LNCAP (cell line): Measurements from ENCODE around the gene IZUMO4.

ENCODE experiments used
- CTCF ChIP-seq: fragments of 450-650 bp; IDR thresholded peaks from 2 replicates; pipeline ENCODE4 v1.5.1; 2017; ENCODE audit warnings: mild to moderate bottlenecking

Gene IZUMO4

DNA sequence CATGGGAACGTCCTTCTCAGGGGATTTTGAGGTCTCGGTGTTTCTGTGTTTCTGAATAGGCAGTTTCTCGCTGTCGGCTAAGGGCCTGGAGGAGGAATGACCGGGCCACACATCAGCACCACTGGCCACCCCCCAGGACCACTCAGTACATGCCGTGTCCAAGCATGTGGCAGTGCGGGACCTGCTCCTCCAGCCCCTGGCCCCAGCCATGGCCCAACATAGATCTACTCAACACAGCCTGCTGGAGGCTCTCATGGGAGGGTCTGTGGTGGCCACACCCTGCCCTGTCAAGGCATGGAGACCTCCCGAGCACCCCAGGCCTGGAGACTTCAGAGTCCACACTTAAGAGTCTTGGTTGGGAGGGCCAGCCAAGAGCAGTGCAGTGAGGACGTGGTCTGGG is 17.5 kb downstream of the IZUMO4 start:
- TF ChIP-seq CTCF, result no peak

- no peak for TF ChIP-seq CTCF
These were observed 18.1 kb downstream of the IZUMO4 start for GRCh38 chr19:2114821-2115220.

DNA sequence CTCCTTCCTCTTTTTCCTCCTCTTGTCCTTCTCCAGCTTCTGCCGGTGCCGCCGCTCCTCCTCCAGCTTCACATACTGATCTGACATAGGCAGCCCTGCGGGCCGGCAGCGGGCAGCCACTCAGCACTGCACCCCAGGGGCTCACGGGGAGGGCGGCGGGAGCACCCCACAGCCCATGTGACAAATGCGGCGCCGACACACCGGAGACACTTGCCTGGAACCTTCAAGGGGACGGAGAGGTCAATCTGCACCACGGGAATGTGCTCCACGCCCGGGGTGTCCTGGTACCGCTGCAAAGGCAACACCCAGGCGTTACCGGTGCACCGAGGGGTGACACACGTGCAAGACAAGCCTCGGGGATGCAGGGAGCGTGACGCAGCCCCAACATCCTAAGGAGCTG is 18.6 kb downstream of the IZUMO4 start:
- no peak for TF ChIP-seq CTCF

DNA sequence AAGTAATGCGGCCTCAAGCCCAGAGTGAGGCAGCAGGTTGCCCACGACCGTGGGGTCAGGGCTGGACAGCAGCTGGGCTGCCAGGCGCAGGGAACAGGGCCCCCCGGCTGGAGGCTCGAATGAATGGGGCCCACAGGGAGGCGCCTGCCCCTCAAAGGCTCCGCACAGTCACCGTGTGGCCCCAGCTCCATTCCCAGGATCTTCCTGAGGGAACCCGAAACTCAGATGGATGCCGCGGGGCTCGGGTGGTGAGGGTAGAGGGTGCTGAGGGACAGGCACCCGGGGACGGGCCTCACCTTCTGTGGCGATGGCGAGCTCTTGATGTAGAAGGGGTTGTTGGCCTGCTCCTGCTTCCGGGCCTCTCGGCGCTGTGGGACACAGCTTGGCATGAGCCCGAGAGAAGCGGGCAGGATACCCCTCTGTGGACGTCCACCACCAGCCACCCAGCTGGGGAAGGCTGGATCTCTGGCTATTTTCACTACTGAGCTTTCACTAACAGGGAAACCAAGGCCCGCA is 19.3 kb downstream of the IZUMO4 start:
- no peak for TF ChIP-seq CTCF

GRCh38 chr19:2116507-2116906 is 19.8 kb downstream of the IZUMO4 start:
- no peak for TF ChIP-seq CTCF

DNA sequence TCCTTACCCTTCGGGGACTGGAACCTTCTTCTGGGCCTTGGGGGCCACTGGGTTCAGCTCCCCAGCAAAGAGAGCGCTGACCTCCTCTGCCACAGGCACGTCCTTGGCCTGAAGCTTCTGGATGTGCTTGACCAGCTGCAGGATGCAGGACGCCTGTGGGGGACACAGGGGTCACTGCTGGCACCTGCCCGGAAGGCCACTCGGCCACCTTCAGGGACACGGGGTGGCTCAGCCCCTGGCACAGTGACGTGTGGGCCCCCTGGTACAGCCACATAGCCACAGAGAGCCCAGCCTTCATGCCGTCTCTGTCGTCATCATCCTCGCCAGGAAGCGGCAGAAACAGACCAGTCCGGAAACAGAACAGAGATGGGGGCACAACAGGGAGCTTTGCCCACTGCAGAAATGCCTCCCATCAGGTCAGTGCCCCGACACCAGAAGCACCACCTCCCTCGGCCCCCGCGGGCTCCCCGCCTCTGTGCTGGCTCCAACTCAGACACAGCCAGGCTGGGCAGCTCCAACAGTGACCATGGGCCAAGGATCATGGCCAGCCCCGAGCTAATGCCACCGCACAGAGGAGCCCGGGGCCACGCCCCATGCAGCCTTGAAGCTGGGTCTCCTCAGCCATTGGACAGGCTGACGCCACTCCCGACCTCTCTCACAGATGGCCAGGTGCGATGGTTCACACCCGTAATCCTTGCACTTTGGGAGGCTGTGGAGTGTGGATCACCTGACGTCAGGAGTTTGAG is 20.7 kb downstream of the IZUMO4 start:
- no peak for TF ChIP-seq CTCF

- no peak for TF ChIP-seq CTCF
These were observed 21.7 kb downstream of the IZUMO4 start for GRCh38 chr19:2118438-2118837.
